K562 (cell line): ENCODE results near the gene ZNF260. TPM values are rescaled to one million over a fixed set of nuclear protein-coding genes. Genes with fewer than 3 reads are reported as not detected.
A peak's percentile ranks its signal among the peaks of the same experiment; 100 is the strongest.

ENCODE experiments used
- AFF4 ChIP-seq: sonication (generic); formaldehyde crosslinking; IDR thresholded peaks from 2 replicates; pipeline ENCODE4 v1.8.0; 2023; ENCODE audit warnings: mild to moderate bottlenecking, missing genetic modification reagents
- E2F4 ChIP-seq: sonication (generic); formaldehyde crosslinking; IDR thresholded peaks from 2 replicates; pipeline ENCODE4 v1.8.0; 2022; ENCODE audit warnings: mild to moderate bottlenecking, low read depth, missing genetic modification reagents
- MTA1 ChIP-seq: fragments of 450-650 bp; IDR thresholded peaks from 2 replicates; pipeline ENCODE4 v1.6.1; 2017; ENCODE audit warnings: borderline replicate concordance
- SPI1 ChIP-seq: IDR thresholded peaks from 2 replicates; pipeline ENCODE4 v1.6.1; 2011; ENCODE audit warnings: low read depth, low read length, control low read depth, borderline replicate concordance
- SRF ChIP-seq, 2 experiments: fragments of 250-450, 450-650 bp in 1 of 2; sonication (Bioruptor Pico) in 1 of 2; sonication (generic) in 1 of 2; formaldehyde crosslinking; IDR thresholded peaks; 2 replicates each; pipeline versions ENCODE4 v1.5.0 to v1.5.1; 2020 to 2022; ENCODE audit warnings: mild to moderate bottlenecking in 1 of 2, missing genetic modification reagents in 1 of 2
- TEAD1 ChIP-seq, 2 experiments: fragments of 450-650 bp in 1 of 2; sonication (generic) in 1 of 2; formaldehyde crosslinking; IDR thresholded peaks; 2 replicates each; pipeline versions ENCODE4 v1.4.0 to v1.8.0; 2020 to 2022; ENCODE audit warnings: mild to moderate bottlenecking in 2 of 2, missing genetic modification reagents in 1 of 2
- ZBTB26 ChIP-seq: fragments of 450-650 bp; formaldehyde crosslinking; IDR thresholded peaks from 2 replicates; pipeline ENCODE4 v1.4.0; 2022; ENCODE audit warnings: missing genetic modification characterization
- ZBTB40 ChIP-seq, 2 experiments: fragments of 450-650 bp in 1 of 2; sonication (generic) in 1 of 2; formaldehyde crosslinking in 1 of 2; IDR thresholded peaks; 2 replicates each; pipeline versions ENCODE4 v1.7.1 to v1.9.0; 2016 to 2022; ENCODE audit warnings: inconsistent platforms in 1 of 2, mild to moderate bottlenecking in 1 of 2, missing genetic modification reagents in 1 of 2
- polyA plus RNA-seq, 8 experiments: library from polyadenylated mRNA; depleted of rRNA in 4 of 8; stranded (reverse) in 5 of 8; unstranded in 3 of 8; fragments of >200 nt; fragmentation: Nextera tagmentation in 2 of 8; fragmentation: Illumina TruSeq in 1 of 8; extraction: Ambion mirVana in 2 of 8; extraction: Trizol in 1 of 8; gene quantifications; 2 replicates each; pipeline versions ENCODE4 v1.2.1 to v1.2.3, GENCODE V29; 2011 to 2014; ENCODE audit warnings: inconsistent platforms in 1 of 8, missing spikeins in 1 of 8
- total RNA-seq, 7 experiments: library from RNA; depleted of rRNA in 6 of 7; stranded (reverse); fragments of >200 nt in 6 of 7; fragmentation: Illumina TruSeq in 2 of 7; extraction: Trizol in 2 of 7; gene quantifications; 2 replicates each; pipeline versions ENCODE4 v1.2.1 to v1.2.3, GENCODE V29; 2011 to 2021; ENCODE audit warnings: low replicate concordance in 1 of 7

ZNF260 gene
- total and polyA plus RNA-seq, 9 of the 15 experiments (the other 6 are each of a cell fraction or from before 2014, with no cell fraction given), result 2.6 to 16.6 (median 5.8) TPM

GRCh38 chr19:36528194-36528920, at the start of gene ZNF260 (continued):
- TF ChIP-seq TEAD1 (CRISPR knock-in tag; IDR thresholded peaks at IDR 0.05), result peak in 1 of 2 experiments; percentile 70; a peak in 1 of 4 replicates
- TF ChIP-seq MTA1, result peak; percentile 92
- TF ChIP-seq SPI1, result no peak
- TF ChIP-seq ZBTB40 (IDR thresholded peaks at IDR 0.05), result peak; percentile 49; the same call in 1 of the 2 replicates
- no peak for TF ChIP-seq ZBTB40 (CRISPR knock-in tag; IDR thresholded peaks at IDR 0.05)
- peak in 1 of 2 experiments; percentile 28; a peak in 1 of 4 replicates for TF ChIP-seq SRF (CRISPR knock-in tag; IDR thresholded peaks at IDR 0.05)
- TF ChIP-seq ZBTB26 (CRISPR knock-in tag), result no peak
- TF ChIP-seq E2F4 (CRISPR knock-in tag), result no peak
- peak; percentile 76; the same call in 1 of the 2 replicates for TF ChIP-seq AFF4 (CRISPR knock-in tag)
